Natural killer cell (primary cell): ENCODE results near the gene ZNF221. TPM values are rescaled to one million over a fixed set of nuclear protein-coding genes. Genes with fewer than 3 reads are reported as not detected.

Source experiments
- ATAC-seq, 3 donors: fragments of 150-1000 bp in 2 of 3; fragments of 200-7000 bp in 1 of 3; cut with Tn5 transposase; 1 replicate in 1 of 3; 2 replicates in 2 of 3; pipeline ENCODE4 v1.10.0; 2021; ENCODE audit warnings: mild to moderate bottlenecking in 2 of 3, moderate library complexity in 2 of 3
- DNase-seq, 2 donors: peaks; one replicate each; pipeline versions ENCODE4 v3.0.0 to v3.0.0-alpha.2; 2013 to 2021; ENCODE audit warnings: mixed read lengths in 1 of 2
- H3K27ac ChIP-seq: one replicate; pipeline ENCODE4 v1.5.1; 2013; ENCODE audit warnings: mild to moderate bottlenecking, low read length
- H3K27me3 ChIP-seq: one replicate; pipeline ENCODE4 v1.6.1; 2013; ENCODE audit warnings: low read length; ENCODE audit not compliant: control insufficient read depth, insufficient read depth
- H3K36me3 ChIP-seq: one replicate; pipeline ENCODE4 v1.6.1; 2013; ENCODE audit warnings: low read length; ENCODE audit not compliant: control insufficient read depth, insufficient read depth
- H3K4me1 ChIP-seq: one replicate; pipeline ENCODE4 v1.6.1; 2013; ENCODE audit warnings: low read length; ENCODE audit not compliant: control insufficient read depth, insufficient read depth
- H3K4me3 ChIP-seq: one replicate; pipeline ENCODE4 v1.5.1; 2013; ENCODE audit warnings: low read length
- H3K9me3 ChIP-seq: one replicate; pipeline ENCODE4 v1.6.1; 2013; ENCODE audit warnings: low read length; ENCODE audit not compliant: control insufficient read depth, insufficient read depth
- H3K27ac Mint-ChIP-seq, 2 donors: one replicate each; pipeline ENCODE4 v1.8.0; 2022; ENCODE audit warnings: mild to moderate bottlenecking in 2 of 2, mixed read lengths in 2 of 2, moderate library complexity in 1 of 2
- H3K27me3 Mint-ChIP-seq, 2 donors: one replicate each; pipeline ENCODE4 v1.8.0; 2022; ENCODE audit warnings: low read depth in 2 of 2, mixed read lengths in 2 of 2
- H3K36me3 Mint-ChIP-seq: one replicate; pipeline ENCODE4 v1.8.0; 2022; ENCODE audit warnings: mixed read lengths
- H3K4me1 Mint-ChIP-seq, 2 donors: one replicate each; pipeline ENCODE4 v1.8.0; 2022; ENCODE audit warnings: mixed read lengths in 2 of 2
- H3K4me3 Mint-ChIP-seq: one replicate; pipeline ENCODE4 v1.8.0; 2022; ENCODE audit warnings: mild to moderate bottlenecking, moderate library complexity, mixed read lengths
- H3K9me3 Mint-ChIP-seq, 2 donors: one replicate each; pipeline ENCODE4 v1.8.0; 2022; ENCODE audit warnings: mixed read lengths in 2 of 2
- WGBS: methylation state at CpG from one replicate; pipeline ENCODE4 v1.1.7; 2013; ENCODE audit warnings: missing lambda C conversion rate; ENCODE audit not compliant: insufficient coverage; 5-methylcytosine and 5-hydroxymethylcytosine counted together
- intact Hi-C: fragments of 100-400 bp; cut with micrococcal nuclease; formaldehyde crosslinking; loops from one replicate; pipeline ENCODE4 v1.14.2; 2022
- total RNA-seq, 4 donors: library from RNA; stranded (reverse); fragments of 120-200 nt in 1 of 4; gene quantifications; one replicate each; pipeline versions ENCODE4 v1.2.3 to v1.2.4, GENCODE V29; 2013 to 2022
- TF ChIP-seq, protein P1 (sequence below): fragments of 200-600 bp; IDR thresholded peaks from one replicate; pipeline ENCODE4 v1.8.0; 2022; ENCODE audit warnings: antibody characterized with exemption

Gene ZNF221
- total RNA-seq, 3 donors from 2014 or later (not counting 1 experiment from before 2014, with no cell fraction given), result 1.9 to 2.7 (median 2.2) TPM

GRCh38 chr19:43905897-43906296 lies 45.1 kb upstream of the ZNF221 start:
- no peak overlapping the region for H3K27ac Mint-ChIP-seq
- H3K9me3 ChIP-seq, result peaks cover 50% of the 10 kb centered on the region
- H3K27me3 Mint-ChIP-seq, result no peaks in the 10 kb centered on the region
- no peaks in the 10 kb centered on the region for H3K36me3 ChIP-seq
- DNase-seq (no peak), ATAC-seq (no peak)
- no peaks in the 10 kb centered on the region for H3K27me3 ChIP-seq
- H3K9me3 Mint-ChIP-seq, result peaks cover 29 to 45% of the 10 kb centered on the region in 2 donors
- H3K4me1 ChIP-seq, result peaks cover 12% of the 10 kb centered on the region
- peaks cover 73% of the 10 kb centered on the region for H3K36me3 Mint-ChIP-seq
- TF ChIP-seq, protein P1, sequence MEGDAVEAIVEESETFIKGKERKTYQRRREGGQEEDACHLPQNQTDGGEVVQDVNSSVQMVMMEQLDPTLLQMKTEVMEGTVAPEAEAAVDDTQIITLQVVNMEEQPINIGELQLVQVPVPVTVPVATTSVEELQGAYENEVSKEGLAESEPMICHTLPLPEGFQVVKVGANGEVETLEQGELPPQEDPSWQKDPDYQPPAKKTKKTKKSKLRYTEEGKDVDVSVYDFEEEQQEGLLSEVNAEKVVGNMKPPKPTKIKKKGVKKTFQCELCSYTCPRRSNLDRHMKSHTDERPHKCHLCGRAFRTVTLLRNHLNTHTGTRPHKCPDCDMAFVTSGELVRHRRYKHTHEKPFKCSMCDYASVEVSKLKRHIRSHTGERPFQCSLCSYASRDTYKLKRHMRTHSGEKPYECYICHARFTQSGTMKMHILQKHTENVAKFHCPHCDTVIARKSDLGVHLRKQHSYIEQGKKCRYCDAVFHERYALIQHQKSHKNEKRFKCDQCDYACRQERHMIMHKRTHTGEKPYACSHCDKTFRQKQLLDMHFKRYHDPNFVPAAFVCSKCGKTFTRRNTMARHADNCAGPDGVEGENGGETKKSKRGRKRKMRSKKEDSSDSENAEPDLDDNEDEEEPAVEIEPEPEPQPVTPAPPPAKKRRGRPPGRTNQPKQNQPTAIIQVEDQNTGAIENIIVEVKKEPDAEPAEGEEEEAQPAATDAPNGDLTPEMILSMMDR, result no peak
- no peak overlapping the region for H3K4me3 ChIP-seq
- H3K4me3 Mint-ChIP-seq, result no peak overlapping the region
- no peak overlapping the region for H3K27ac ChIP-seq
- peaks cover 16% of the 10 kb centered on the region in 2 donors for H3K4me1 Mint-ChIP-seq
- intact Hi-C loops, result no loop called here
- WGBS, result 98% methylated on average over 5 of the region's 5 CpGs

DNA sequence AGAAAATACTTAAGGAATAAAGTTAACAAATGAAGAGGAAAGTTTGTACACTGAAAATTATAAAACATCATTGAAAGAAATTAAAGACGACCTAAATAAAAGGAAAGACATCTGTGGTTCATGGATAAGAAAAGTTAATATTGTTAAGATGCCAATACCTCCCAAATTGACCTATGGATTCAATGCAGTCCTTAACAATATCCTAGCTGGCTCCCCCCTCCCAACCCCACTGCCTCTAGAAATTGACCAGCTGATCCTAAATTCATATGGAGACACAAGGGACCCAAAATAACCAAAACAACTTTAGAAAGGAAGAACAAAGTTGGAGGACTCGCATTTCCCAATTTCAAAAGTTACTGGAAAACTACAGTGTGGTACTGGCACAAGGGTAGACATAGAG lies 44.3 kb upstream of the ZNF221 start:
- TF ChIP-seq, protein P1, result no peak
- Histone ChIP-seq H3K4me3 (no peak overlapping the region), H3K27ac (no peak overlapping the region), H3K4me1 (peaks cover 3% of the 10 kb centered on the region), H3K27me3 (no peaks in the 10 kb centered on the region), H3K9me3 (peaks cover 49% of the 10 kb centered on the region), H3K36me3 (no peaks in the 10 kb centered on the region)
- 88% methylated on average over 1 of the region's 2 CpGs for WGBS
- Mint-ChIP-seq H3K27me3 (no peaks in the 10 kb centered on the region), H3K27ac (no peak overlapping the region), H3K4me3 (no peak overlapping the region), H3K4me1 (peaks cover 7 to 8% of the 10 kb centered on the region in 2 donors), H3K9me3 (peaks cover 27 to 48% of the 10 kb centered on the region in 2 donors), H3K36me3 (peaks cover 77% of the 10 kb centered on the region)
- ATAC-seq, result no peak
- intact Hi-C loops, result no loop called here
- DNase-seq, result no peak

DNA sequence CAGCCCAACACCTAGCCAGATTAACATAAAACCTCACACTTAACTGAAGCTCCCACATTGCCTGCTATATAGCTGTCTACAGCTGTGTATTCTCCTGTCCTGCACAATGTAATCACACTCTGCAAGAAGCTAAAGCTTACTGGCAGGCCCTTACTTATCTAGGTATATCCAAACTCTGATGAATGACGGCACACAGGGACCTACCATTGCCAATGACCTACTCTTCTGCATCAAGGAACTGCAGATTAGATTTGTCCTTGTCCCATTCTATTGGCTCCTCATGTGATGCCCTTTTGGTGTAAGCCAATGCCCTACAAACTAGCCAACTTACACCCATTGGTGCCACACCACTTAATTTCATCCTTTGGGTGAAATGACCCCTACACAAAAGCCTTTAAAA lies 42.4 kb upstream of the ZNF221 start:
- no peaks in the 10 kb centered on the region for H3K4me1 ChIP-seq
- no peaks in the 10 kb centered on the region for H3K27me3 ChIP-seq
- WGBS, result 100% methylated on average over 1 of the region's 1 CpG
- Mint-ChIP-seq H3K36me3 (peaks cover 86% of the 10 kb centered on the region), H3K27ac (no peak overlapping the region), H3K9me3 (peaks cover 26 to 50% of the 10 kb centered on the region in 2 donors), H3K4me3 (no peak overlapping the region), H3K4me1 (no peaks in the 10 kb centered on the region), H3K27me3 (no peaks in the 10 kb centered on the region)
- DNase-seq, result no peak
- TF ChIP-seq, protein P1, result no peak
- H3K36me3 ChIP-seq, result no peaks in the 10 kb centered on the region
- no peak for ATAC-seq
- H3K9me3 ChIP-seq, result peaks cover 55% of the 10 kb centered on the region
- H3K27ac ChIP-seq, result no peak overlapping the region
- intact Hi-C loops, result no loop called here
- H3K4me3 ChIP-seq, result no peak overlapping the region

DNA sequence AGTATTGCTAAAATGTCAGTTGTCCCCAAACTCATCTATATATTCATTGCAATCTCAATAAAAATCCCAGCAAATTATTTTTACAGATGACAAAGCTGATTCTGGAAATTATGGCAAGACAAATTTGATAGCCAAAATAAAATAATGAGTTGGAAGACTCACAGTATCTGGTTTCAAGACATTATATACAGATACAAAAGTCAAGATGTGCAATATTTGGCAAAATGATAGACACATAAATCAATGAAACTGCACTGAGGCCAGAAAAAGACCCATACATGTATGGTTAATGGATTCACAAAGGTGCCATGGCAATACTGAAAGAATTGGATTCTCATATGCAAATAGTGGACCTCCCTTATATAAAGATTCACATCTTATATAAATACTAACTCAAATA lies 40.1 kb upstream of the ZNF221 start:
- peaks cover 25 to 50% of the 10 kb centered on the region in 2 donors for H3K9me3 Mint-ChIP-seq
- no peak for DNase-seq
- no peak overlapping the region for H3K27ac Mint-ChIP-seq
- H3K4me1 Mint-ChIP-seq, result no peaks in the 10 kb centered on the region
- H3K36me3 ChIP-seq, result peaks cover 20% of the 10 kb centered on the region
- TF ChIP-seq, protein P1, result no peak
- no peak for ATAC-seq
- no peaks in the 10 kb centered on the region for H3K4me1 ChIP-seq
- H3K4me3 ChIP-seq, result no peak overlapping the region
- no peak overlapping the region for H3K27ac ChIP-seq
- peaks cover 88% of the 10 kb centered on the region for H3K36me3 Mint-ChIP-seq
- H3K27me3 ChIP-seq, result no peaks in the 10 kb centered on the region
- H3K27me3 Mint-ChIP-seq, result no peaks in the 10 kb centered on the region
- no peak overlapping the region for H3K4me3 Mint-ChIP-seq
- intact Hi-C loops, result no loop called here
- H3K9me3 ChIP-seq, result peaks cover 68% of the 10 kb centered on the region
